Mucosa of descending colon (tissue), 3 donors: ENCODE data around the gene ZNF24. TPM values are rescaled to one million over a fixed set of nuclear protein-coding genes. Genes with fewer than 3 reads are reported as not detected.

Experiments used
- ATAC-seq: fragments of 200-7000 bp; cut with Tn5 transposase; one replicate; pipeline ENCODE4 v1.9.1; 2020; ENCODE audit warnings: mild to moderate bottlenecking, moderate library complexity
- DNase-seq, 3 donors: peaks; one replicate each; pipeline ENCODE4 v3.0.0-alpha.2; 2020
- H3K36me3 ChIP-seq: fragments of 200-600 bp; one replicate; pipeline ENCODE4 v1.8.0; 2021; ENCODE audit warnings: low read depth, mild to moderate bottlenecking
- H3K4me1 ChIP-seq: fragments of 200-600 bp; one replicate; pipeline ENCODE4 v1.8.0; 2021; ENCODE audit warnings: low read depth, mild to moderate bottlenecking
- H3K4me3 ChIP-seq: fragments of 200-600 bp; one replicate; pipeline ENCODE4 v1.8.0; 2021; ENCODE audit warnings: mild to moderate bottlenecking
- H3K9me3 ChIP-seq: fragments of 200-600 bp; one replicate; pipeline ENCODE4 v1.8.0; 2021; ENCODE audit warnings: mild to moderate bottlenecking
- CTCF ChIP-seq: fragments of 200-600 bp; IDR thresholded peaks from one replicate; pipeline ENCODE4 v1.8.0; 2022; ENCODE audit warnings: antibody characterized with exemption, mild to moderate bottlenecking
- intact Hi-C, 2 donors: fragments of 100-400 bp; cut with DNase I in 1 of 2; cut with micrococcal nuclease in 1 of 2; formaldehyde crosslinking; loops; one replicate each; pipeline versions ENCODE4 v1.11.0 to v1.11.1; 2022; cut with DNase I, micrococcal nuclease
- total RNA-seq, 3 donors: library from RNA; stranded (reverse); fragmentation: NEBNext Ultra II Directional in 2 of 3; extraction: Animal tissue kit (Norgen Biotek cat#: 25700) in 2 of 3; gene quantifications; one replicate each; pipeline versions ENCODE4 v1.2.1 to v1.2.4, GENCODE V29; 2021 to 2023
- donor health status: DM: no; HTN: no; CAD: no; lungs with moderate emphysema.
- donor health status: DM: no; HTN: no; CAD: no.
- donor health status: DM: no; HTN: yes; CAD: no.

Gene ZNF24
- total RNA-seq, 3 donors from 2014 or later = 44.1 to 58.3 (median 48.9) TPM

GRCh38 chr18:35369126-35369525, 24.9 kb upstream of the ZNF24 start:
- TF ChIP-seq CTCF = no peak
- ATAC-seq = no peak
- no peak for DNase-seq
- intact Hi-C loops = loop anchor here in 1 of 2 donors (10.0 kb wide), 1 partner anchor 134 kb away; no protein-coding TSS in a partner anchor
- Histone ChIP-seq H3K9me3 (no peaks in the 10 kb centered on the region), H3K4me1 (no peaks in the 10 kb centered on the region), H3K4me3 (no peak overlapping the region), H3K36me3 (no peaks in the 10 kb centered on the region)

DNA sequence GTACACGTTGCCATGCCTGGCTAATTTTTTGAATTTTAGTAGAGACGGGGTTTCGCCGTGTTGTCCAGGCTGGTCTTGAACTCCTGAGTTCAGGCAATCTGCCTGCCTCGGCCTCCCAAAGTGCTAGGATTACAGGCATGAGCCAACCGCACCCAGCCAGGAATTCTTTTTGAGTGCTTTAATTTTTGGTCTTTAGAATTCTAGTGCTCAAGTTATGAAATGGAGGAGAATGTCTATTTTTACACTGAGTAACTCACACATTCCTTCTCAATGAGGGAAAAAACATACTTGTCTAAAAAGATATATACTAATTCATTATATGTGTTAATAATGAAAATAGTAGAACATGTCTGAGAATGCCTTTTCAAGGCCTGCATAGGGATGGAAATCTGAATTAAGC, 24.4 kb upstream of the ZNF24 start:
- intact Hi-C loops = loop anchor here in 1 of 2 donors (10.0 kb wide), 1 partner anchor 134 kb away; no protein-coding TSS in a partner anchor
- Histone ChIP-seq H3K4me3 (no peak overlapping the region), H3K4me1 (no peaks in the 10 kb centered on the region), H3K9me3 (no peaks in the 10 kb centered on the region), H3K36me3 (no peaks in the 10 kb centered on the region)
- no peak for ATAC-seq
- no peak for DNase-seq
- TF ChIP-seq CTCF = no peak

GRCh38 chr18:35362531-35362930, 18.3 kb upstream of the ZNF24 start:
- no peaks in the 10 kb centered on the region for H3K4me1 ChIP-seq
- ATAC-seq = no peak
- no peaks in the 10 kb centered on the region for H3K9me3 ChIP-seq
- H3K4me3 ChIP-seq = no peak overlapping the region
- intact Hi-C loops = loop anchor here in 1 of 2 donors (10.0 kb wide), 1 partner anchor 128 kb away; no protein-coding TSS in a partner anchor
- no peak for DNase-seq
- no peaks in the 10 kb centered on the region for H3K36me3 ChIP-seq
- no peak for TF ChIP-seq CTCF

GRCh38 chr18:35361570-35362321, 17.5 kb upstream of the ZNF24 start:
- H3K4me1 ChIP-seq = no peaks in the 10 kb centered on the region
- no peak for TF ChIP-seq CTCF
- H3K4me3 ChIP-seq = no peak overlapping the region
- DNase-seq (no peak), ATAC-seq (no peak)
- H3K9me3 ChIP-seq = no peaks in the 10 kb centered on the region
- intact Hi-C loops = loop anchor here in 1 of 2 donors (10.0 kb wide), 1 partner anchor 127 kb away; no protein-coding TSS in a partner anchor
- no peaks in the 10 kb centered on the region for H3K36me3 ChIP-seq

DNA sequence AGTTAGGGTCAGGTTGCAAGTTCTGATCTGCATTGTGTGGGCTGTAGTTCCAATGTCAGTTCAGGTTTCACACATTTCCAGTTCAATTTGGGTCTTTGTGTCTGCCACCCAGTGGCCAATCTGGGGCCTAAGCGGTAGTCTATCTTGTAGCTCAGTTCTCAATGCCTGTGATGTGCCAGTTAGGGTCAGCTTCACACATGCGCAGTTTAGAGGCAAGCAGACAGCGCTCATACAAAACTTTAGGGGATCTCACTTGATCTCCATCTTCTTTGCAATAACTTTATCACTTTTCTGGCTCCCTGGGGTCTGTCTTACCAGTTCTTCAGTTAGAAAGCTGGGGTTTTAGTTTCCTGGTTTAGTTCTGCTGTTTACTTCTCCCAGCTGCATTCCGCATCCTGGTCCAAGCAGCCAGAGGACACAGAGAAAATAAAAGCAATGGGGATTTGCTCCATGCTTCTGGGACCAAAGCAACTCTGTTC, 11.0 kb upstream of the ZNF24 start:
- Histone ChIP-seq H3K4me3 (no peak overlapping the region), H3K4me1 (no peaks in the 10 kb centered on the region), H3K9me3 (peaks cover 10% of the 10 kb centered on the region), H3K36me3 (no peaks in the 10 kb centered on the region)
- DNase-seq = peak in 2 of 3 donors; percentile 62 to 79
- intact Hi-C loops = no loop called here
- TF ChIP-seq CTCF = peak; percentile 51
- ATAC-seq = peak; percentile 93
